ES-I3 (cell line): ENCODE data around the gene TEX55.
"Not testable (repeated sequence)": the region's sequence is repeated elsewhere in the genome, so short reads cannot be mapped to it uniquely, and the experiment has no call there.

ENCODE experiments used
- H3K36me3 ChIP-seq: 2 replicates; pipeline ENCODE4 v1.6.1; 2013; ENCODE audit warnings: mild to moderate bottlenecking, low read length, control low read depth, moderate library complexity; ENCODE audit not compliant: insufficient read depth
- H3K4me1 ChIP-seq: 2 replicates; pipeline ENCODE4 v1.6.1; 2013; ENCODE audit warnings: mild to moderate bottlenecking, control low read depth, low read length; ENCODE audit not compliant: insufficient read depth
- H3K9ac ChIP-seq: 2 replicates; pipeline ENCODE4 v1.6.1; 2013; ENCODE audit warnings: low read depth, mild to moderate bottlenecking, low read length, moderate library complexity
- H3K9me3 ChIP-seq: 2 replicates; pipeline ENCODE4 v1.6.1; 2013; ENCODE audit warnings: mild to moderate bottlenecking, low read length, moderate library complexity; ENCODE audit not compliant: control insufficient read depth, insufficient read depth

TEX55 gene

GRCh38 chr3:119145500-119146167, at the start of gene TEX55:
Gene TEX55, plus strand, starts transcription at chr3:119146165. Its CDS starts 25 bp downstream, at chr3:119146190.
- Histone ChIP-seq H3K9ac (no peak within 1 kb of the TSS), H3K4me1 (no peaks in the 10 kb centered on the region), H3K36me3 (no peaks in the 10 kb centered on the region), H3K9me3 (no peaks in the 10 kb centered on the region)

- Histone ChIP-seq H3K9me3 (no peaks in the 10 kb centered on the region), H3K9ac (no peak overlapping the region), H3K36me3 (no peaks in the 10 kb centered on the region), H3K4me1 (no peaks in the 10 kb centered on the region)
Measured at GRCh38 chr3:119098003-119098402, 48.0 kb upstream of the TEX55 start.

- no peaks in the 10 kb centered on the region for H3K4me1 ChIP-seq
- no peaks in the 10 kb centered on the region for H3K9me3 ChIP-seq
- H3K9ac ChIP-seq = no peak overlapping the region
- no peaks in the 10 kb centered on the region for H3K36me3 ChIP-seq
Measured at GRCh38 chr3:119098619-119099222, 47.2 kb upstream of the TEX55 start.

GRCh38 chr3:119099785-119100184, 46.2 kb upstream of the TEX55 start:
- Histone ChIP-seq H3K4me1 (no peaks in the 10 kb centered on the region), H3K9me3 (no peaks in the 10 kb centered on the region), H3K36me3 (no peaks in the 10 kb centered on the region), H3K9ac (no peak overlapping the region)

GRCh38 chr3:119104031-119104430, 41.9 kb upstream of the TEX55 start:
- Histone ChIP-seq H3K36me3 (no peaks in the 10 kb centered on the region), H3K9ac (no peak overlapping the region), H3K9me3 (no peaks in the 10 kb centered on the region)

GRCh38 chr3:119118330-119118729, 27.6 kb upstream of the TEX55 start:
- H3K9me3 ChIP-seq = peaks cover 17% of the 10 kb centered on the region

More at GRCh38 chr3:119104031-119104430, 41.9 kb upstream of the TEX55 start:
- H3K4me1 ChIP-seq = no peaks in the 10 kb centered on the region

GRCh38 chr3:119120480-119120879, 25.5 kb upstream of the TEX55 start:
- Histone ChIP-seq H3K9ac (no peak overlapping the region), H3K36me3 (no peaks in the 10 kb centered on the region), H3K9me3 (peaks cover 20% of the 10 kb centered on the region), H3K4me1 (no peaks in the 10 kb centered on the region)

More at GRCh38 chr3:119118330-119118729, 27.6 kb upstream of the TEX55 start:
- not testable (repeated sequence) for H3K9ac ChIP-seq, H3K4me1 ChIP-seq, H3K36me3 ChIP-seq

- Histone ChIP-seq H3K9ac (no peak overlapping the region), H3K9me3 (peaks cover 20% of the 10 kb centered on the region), H3K4me1 (no peaks in the 10 kb centered on the region), H3K36me3 (no peaks in the 10 kb centered on the region)
Measured at GRCh38 chr3:119122350-119122749, 23.6 kb upstream of the TEX55 start.

- peaks cover 7% of the 10 kb centered on the region; the same call in 1 of the 2 replicates for H3K9me3 ChIP-seq
- H3K9ac ChIP-seq = no peak overlapping the region
- H3K36me3 ChIP-seq = no peaks in the 10 kb centered on the region
- H3K4me1 ChIP-seq = peaks cover 4% of the 10 kb centered on the region; the same call in 1 of the 2 replicates
Measured at GRCh38 chr3:119125342-119125741, 20.6 kb upstream of the TEX55 start.

- Histone ChIP-seq H3K9me3 (0 out of 2 replicates have a peak, but pooled peaks cover 3% of the 10 kb centered on the region), H3K4me1 (peaks cover 7% of the 10 kb centered on the region; the same call in 1 of the 2 replicates), H3K9ac (no peak overlapping the region), H3K36me3 (no peaks in the 10 kb centered on the region)
Measured at GRCh38 chr3:119125742-119126504, 20.0 kb upstream of the TEX55 start.

- not testable (repeated sequence) for H3K4me1 ChIP-seq, H3K9me3 ChIP-seq, H3K9ac ChIP-seq, H3K36me3 ChIP-seq
Measured at GRCh38 chr3:119130291-119130690, 15.7 kb upstream of the TEX55 start.

GRCh38 chr3:119132291-119132690, 13.7 kb upstream of the TEX55 start:
- H3K36me3 ChIP-seq, H3K9me3 ChIP-seq, H3K9ac ChIP-seq, H3K4me1 ChIP-seq: not testable (repeated sequence)

GRCh38 chr3:119139360-119139759, 6.6 kb upstream of the TEX55 start:
- not testable (repeated sequence) for H3K4me1 ChIP-seq, H3K9me3 ChIP-seq, H3K36me3 ChIP-seq, H3K9ac ChIP-seq

- no peaks in the 10 kb centered on the region for H3K9me3 ChIP-seq
- no peaks in the 10 kb centered on the region for H3K36me3 ChIP-seq
- no peaks in the 10 kb centered on the region for H3K4me1 ChIP-seq
- H3K9ac ChIP-seq = no peak overlapping the region
Measured at GRCh38 chr3:119140466-119140865, 5.5 kb upstream of the TEX55 start.

GRCh38 chr3:119145128-119145499, 851 bp upstream of the TEX55 start:
- Histone ChIP-seq H3K9ac (no peak overlapping the region), H3K9me3 (no peaks in the 10 kb centered on the region), H3K4me1 (no peaks in the 10 kb centered on the region), H3K36me3 (no peaks in the 10 kb centered on the region)
